SIG-M5 treated with dmso at 0.1 percent for 504 hours (cell line): Measurements from ENCODE around the gene TBKBP1.

ENCODE experiments used
- DNase-seq: peaks from one replicate; lab custom pipeline; 2025; ENCODE audit not compliant: unreplicated experiment; lab: John Stamatoyannopoulos, UW

TBKBP1 gene

DNA sequence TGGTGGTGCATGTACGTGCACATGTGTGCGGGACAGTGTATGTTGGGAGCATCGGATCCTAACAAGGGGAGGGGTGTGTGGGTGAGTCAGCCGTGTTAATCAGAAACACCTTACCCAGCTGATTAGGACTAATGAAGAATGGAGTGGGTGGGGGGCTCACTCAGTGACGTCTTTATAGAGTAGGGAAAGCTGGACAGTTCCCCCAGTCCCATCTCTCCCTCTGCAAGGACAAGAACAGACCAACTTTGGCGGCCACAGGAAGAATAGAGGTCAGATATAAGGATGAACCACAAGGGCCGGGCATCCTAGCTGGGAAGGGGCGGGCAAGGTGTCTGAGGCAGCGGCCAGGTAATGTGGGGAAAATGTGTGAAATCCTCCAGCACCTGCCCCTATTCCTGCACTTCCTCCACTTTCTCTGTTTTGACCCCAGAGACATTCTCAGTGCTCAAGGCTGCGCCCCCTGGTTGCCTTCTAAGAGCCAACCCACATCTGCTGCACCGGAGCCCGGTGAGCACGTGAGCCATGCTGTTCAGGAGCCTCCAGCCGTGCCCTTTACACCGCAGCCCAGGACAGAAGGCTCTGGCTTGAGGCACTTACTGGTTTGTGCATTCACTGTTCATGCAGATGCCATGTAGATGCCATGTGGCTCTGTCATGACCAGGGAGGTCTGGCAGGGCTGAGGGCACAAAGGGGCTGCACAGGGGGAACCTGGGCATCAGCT, 20.2 kb downstream of the TBKBP1 start:
- no peak for DNase-seq

DNA sequence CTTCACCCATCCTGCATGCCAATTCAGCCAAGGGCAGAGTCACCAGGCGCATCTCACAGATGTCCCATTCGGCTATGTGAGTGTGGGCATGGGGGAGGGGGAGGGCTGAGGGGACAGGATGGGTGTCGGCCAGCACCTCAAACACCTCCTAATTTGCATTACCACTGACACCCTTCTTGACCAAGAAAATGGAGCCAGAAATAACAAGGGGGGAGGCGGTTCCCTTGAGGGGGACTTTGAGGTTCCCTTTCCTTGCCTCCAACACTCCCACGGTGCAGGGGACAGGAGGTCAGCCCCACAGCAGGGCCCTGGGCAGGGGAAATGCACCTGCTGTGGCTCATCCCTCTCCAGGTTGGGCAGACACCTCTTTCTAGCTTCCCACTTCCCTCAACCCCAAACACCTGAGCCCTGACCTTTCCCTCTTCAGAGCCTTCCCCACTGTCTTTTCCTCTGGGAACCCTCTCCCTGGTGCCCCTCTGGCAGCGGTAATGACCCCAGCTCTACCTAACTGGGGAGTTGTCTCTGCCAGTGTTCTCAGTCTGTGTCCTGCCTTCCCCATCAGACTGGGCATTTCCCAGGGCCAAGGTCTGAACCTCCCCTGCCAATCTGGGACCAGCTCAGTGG, 20.9 kb downstream of the TBKBP1 start:
- DNase-seq, result no peak

DNA sequence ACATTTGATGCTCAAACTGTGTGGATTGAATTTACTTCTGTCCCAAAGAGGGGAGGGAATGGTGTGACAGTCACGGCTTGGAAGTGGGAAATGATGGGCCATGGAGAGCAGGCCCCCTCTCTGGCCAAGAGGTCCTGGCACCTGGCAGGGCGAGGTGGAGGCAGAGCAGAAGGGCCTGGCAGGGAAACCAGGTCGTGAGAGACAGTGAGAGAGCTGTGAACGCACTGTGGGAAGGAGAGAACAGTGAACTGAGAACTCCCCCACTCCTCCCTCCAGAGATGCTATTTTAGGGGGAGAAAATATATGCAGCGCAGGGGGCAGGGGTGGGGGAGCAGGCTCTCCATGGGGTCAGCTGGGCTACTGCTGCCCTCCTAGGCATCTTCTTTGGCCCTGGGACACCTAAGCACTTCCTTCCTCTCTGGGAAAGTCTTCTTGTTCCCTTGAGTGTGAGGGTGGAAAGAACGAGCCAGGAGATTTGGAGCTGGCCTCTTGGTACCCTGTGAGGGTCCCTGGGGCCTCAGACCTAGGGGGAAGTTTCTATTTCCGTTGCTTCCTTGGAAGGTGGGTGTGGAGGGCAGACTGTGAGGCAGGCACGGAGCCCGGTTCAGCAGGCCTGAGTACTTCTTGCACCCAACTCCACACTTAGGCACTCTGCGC, 21.8 kb downstream of the TBKBP1 start:
- DNase-seq, result no peak

DNA sequence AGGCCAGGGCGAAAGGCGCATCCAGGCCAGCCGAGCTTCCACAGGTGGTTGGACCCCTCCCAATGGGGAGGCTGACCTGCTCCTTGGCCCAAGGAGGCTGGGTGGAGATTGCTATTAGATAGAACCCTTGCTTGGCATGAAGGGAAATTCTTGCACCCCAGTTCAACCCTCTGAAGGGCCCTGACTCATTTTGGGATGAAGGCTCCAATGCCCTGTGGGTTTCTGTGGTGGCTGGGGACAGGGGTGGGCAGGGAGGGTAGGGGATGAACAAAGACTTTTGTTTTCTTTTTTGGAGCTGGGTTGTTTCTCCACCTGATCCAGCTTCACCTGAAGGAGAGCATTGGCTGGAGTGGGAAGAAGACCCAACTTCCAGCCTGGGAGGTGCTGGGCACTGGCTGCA, 22.4 kb downstream of the TBKBP1 start:
- DNase-seq, result no peak

DNA sequence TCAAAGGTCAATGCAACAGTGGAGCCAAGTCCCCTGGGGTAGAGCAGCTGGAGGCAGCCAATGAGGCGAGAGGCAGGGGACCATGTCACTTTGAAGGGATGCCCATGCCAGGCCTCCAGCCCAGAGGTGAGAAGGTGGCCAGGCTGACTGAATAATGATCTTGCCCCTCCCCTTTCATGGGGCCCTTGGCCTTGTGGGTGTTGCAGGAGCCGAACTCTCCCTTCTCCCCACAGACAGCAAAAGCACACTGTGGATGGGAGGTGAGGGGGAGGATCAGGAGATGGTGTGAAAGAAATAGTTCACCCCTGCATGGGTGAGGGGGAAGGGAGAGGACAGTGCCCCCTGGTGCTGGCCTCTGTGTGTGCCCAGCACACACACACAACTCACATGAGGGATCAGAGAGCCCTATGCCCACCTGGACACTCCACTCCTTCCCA, 23.3 kb downstream of the TBKBP1 start:
- DNase-seq, result no peak

DNA sequence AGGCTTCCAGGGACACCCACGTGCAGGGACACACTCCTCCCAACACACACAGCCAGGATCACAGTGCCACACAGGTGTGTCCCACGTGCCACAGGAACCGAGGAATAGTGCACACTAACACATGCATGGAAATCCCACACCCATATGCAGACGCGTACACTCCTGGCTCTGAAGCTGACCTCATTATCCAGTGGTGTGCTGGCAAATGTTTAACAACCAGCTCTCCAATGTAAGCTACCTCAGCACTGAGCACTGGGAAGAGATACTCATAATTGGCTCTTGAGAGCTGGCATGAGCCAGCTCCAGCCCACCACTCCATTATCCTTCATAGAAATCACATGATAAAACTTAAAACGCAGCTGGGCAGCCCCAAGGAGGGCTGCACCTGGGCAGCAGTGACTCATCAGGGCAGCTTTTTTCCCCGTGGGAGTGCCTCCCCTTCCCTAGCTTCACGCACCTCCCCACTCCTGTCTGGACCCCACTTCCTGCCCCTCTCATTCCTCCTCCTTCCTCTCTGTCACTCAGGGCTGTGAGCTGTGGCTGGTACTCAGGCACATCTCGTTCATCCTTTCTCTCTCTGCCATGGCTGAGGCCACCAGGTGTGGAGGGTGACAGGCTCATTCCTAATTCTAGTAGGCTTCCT, 24.1 kb downstream of the TBKBP1 start:
- DNase-seq, result no peak

DNA sequence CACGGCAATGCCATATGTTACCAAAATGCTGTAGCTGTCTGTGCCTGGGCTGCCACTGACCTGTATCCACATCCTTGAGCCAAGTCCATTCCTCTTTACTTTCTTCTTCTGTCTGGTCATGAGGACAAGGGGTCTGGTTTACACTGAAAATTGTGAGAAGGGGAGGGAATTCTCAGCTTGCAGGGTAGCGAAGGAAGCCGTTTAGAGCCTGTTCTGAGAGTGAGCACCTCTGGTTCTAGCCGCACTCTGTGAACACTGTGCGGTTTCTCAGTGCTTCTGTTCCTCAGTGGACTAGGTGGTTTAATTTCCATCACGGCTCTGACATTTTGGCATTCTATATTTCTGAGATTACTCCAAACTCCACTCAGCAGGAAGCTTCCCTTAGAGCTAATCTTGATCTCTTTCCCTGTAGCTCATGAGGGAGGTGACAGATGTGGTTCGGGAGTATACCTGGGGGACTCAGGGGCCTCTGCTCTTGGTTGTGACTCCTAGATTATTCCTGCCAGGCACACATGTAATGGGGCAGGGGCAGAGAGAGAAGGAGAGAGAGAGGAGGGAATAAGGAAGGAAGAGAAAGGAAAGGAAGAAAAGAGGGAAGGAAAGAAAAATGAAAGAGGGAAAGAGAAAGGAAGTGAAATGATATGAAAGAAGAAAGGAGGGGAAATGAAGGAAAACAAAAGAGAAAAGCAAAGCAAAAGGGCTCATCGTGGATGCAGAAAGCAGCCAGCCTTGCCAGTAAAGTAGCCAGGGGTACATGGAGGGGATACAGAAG, 24.9 kb downstream of the TBKBP1 start:
- no peak for DNase-seq

DNA sequence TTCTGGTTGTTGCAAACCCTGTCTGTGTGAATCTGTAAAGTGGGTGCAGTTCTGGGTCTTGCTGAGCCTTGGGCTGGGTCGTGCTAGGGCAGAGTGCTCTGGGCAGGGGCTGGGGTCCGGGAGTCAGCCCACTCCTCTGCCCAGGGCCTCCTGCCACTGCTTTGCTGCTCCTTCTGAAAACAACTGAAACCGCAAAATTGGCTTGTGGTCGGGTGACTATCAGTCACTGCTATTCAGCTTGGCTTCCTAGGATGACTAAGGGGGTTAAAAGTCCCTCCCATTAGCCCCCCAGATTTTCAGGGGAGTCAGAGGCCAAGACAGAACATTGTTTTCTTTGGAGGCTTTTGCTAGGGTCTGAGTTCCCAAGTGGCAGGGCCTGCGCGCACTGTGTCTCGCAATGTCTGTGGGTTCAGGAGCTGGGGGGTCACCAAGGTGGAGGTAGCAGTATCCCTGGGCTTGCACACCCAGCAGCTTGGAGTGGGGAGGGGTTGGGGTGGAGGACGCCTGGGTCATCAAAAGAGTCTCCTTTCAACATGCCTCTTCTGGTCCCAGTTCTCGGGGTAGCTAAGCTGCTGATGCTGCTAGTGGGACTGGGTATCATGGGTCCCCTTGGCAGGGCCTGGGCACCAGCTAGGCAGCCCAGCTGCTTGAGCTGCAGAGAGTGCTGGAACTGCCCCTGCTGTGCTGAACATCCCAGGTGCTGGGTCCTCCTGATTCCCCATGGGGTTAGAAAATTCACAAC, 25.6 kb downstream of the TBKBP1 start:
- peak; percentile 16 for DNase-seq

DNA sequence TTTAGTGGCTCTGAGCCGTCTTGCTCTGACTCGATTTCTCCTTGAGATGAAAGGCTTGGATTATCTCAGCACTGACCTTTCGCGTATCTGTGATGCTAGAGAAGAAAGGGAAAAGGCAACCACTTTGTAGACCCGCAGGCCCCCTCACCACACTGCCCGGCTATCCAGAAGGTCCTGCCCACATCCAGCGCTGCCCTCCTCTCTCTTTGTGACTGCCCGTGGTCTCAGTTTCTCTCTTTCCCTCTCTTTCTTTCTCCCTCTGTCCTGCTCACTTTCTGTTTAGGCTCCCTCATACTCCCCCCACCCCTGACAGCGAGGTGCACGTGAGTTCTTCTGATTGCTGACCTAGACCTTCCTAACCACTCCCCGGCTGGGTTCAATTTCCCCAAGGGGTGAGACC, 26.2 kb downstream of the TBKBP1 start:
- DNase-seq, result no peak

DNA sequence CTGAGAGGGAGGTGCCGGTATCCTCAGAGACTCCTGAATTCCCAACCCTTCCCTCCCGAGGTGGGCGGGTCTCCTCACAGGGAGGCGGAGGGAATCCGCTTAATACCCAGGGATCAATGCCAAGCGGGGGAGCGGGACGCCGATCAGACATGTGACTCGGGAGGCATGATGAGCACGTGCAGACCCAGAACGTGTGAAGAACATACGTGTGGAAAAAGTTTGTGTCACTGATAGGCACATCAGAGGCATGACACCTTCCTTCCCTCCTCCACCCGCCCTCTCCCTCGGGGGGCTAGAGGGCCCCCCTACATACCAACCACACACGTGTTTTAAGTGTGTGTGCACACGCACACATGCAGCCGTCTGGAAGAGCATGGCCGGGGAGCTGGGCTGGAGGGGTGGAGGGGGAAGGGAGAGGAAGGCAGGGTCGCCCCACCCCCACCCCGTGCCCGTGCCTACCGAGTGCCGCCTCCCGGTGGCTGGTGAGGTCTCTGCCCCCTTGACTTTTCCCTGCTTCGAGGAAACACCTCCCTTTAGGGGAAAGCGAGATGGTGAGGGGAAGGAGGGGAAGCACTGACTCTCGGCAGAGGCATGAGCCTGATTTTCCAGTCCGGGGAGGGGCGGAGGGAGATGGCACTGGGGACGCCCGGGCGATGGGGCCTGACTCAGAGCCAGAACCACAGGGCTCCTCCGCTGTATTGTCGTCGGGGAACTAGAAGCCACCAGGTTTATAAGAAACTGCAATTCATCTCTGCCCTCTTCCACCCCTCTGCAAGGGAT, 27.0 kb downstream of the TBKBP1 start:
- DNase-seq, result peak; percentile 49

DNA sequence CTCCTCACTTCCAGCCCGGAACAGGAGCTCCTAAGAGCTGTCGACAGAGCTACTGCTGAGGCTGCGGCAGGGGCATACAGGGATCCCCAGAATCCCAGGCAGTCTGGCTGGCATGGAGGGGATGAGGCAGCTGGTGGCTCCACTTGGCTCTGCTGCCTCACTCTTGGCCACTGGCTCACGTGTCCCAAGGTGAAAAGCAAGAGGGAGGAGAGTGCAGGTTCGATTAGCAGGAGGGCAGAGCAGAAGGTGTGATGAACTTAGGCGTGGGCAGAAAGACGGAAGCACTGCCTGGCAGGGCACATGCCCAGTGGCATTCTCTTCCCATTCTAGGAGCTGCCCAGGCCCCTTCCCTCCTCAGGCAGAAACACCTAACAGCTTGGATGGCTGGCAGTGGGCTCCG, 27.8 kb downstream of the TBKBP1 start:
- no peak for DNase-seq

DNA sequence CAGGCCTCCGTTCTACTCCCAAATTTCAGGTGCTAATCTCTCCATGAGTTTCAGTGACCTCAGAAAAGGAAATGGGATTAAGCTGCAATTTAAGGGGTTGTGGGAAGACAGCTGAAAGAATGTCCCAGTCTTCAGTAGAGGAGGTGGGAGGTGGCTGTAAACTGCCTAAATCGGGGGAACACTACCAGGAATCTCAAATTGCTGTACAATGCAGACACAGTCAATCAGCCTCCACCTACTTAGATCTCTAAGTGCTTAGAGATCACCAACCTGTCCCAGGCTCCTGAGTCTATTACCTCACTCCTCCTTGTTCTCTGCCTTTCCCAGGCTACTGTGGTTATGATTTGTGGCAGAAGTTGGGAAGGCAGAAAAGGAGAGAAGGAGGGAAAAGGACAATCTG, 30.7 kb downstream of the TBKBP1 start:
- DNase-seq, result no peak

DNA sequence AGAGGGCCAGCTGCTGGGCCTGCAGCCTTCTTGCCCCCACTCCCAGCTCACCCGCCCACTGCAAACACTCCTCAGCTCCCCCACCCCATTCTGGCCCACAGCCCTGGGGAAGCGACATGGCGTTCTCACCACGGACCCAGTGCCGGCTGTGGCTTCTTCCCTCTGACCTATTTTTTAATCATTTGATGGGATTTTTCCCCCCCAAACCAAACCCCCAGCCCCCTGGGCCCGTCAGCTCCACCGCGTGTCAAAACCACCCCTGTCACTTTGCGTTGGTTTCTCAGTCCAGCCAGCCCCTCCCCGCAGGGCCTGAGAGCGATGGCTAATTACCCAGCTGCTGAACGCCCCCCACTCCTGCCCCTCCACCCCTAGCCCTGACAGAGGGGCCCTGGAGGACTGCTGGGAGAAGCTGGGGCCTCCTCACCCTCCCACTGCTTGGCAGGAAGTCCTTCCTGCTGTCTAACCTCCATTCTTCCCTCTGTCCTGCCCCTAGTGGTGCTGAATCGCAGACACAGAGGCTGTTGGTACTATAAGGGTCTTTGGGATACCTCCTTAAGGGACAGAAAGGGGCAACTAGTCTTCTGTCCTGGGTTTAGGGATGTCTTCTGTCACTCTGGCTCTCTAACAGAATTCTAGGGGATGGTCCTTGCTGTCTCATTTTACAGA, 31.6 kb downstream of the TBKBP1 start:
- no peak for DNase-seq

DNA sequence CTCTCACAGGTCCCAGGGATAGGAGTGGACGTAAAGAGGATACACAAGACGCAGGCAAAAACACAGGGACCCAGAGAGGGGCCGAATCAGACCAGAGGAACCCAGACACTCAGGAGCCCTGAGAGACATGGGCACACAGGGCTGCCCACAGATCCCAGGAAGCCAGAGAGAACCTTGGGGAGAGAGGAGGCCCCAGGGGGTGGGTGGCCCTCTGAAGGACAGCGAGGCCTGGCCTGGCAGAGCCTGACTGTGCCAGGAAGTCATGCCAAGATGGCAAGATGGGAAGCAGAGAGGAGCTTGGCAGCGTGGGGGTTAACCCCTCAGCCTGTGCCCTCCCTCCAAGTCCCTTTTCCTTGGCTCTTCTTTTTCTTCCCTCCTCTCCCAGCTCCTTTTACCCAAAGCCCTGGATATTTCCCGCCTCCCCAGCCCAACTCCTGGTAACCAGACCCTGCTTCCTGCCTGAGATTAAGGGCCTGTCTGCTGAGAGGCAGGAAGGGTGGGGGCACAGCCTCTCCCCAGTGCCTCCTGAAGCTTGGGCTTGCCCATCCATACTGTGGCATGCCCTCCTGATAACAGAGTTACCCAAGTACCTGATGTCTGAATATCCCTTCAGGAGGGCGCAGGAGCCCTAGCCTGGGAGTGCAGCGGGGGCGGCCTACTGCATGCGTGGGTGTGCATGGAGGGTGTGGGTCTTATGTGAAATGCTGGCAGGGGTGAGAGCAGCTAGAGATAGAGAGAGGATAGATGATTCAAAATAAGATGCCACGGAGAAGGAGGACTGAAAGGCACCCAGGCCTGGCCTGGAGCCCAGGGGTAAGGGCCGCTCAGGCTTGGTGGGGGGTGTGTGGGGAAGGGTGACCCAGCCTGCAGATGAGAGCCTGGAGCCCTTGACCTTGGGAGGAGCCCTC, 33.1 kb downstream of the TBKBP1 start:
- no peak for DNase-seq

DNA sequence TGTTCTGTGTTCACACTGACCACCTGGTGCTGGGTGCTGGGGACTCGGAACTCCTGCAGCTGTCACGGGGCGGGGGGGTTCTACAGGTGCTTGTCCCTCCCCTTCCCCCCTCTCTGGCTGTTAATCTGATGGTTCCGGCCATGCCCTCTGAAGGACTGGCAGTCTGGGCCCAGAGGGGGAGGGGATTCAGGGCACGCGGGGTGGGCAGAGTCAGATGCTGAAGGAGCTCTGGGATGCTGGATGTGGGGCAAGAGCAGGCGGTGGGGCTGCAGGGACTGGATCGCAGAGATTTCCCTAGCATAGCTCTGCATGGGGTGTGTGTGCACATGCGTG, 33.7 kb downstream of the TBKBP1 start:
- DNase-seq, result no peak

DNA sequence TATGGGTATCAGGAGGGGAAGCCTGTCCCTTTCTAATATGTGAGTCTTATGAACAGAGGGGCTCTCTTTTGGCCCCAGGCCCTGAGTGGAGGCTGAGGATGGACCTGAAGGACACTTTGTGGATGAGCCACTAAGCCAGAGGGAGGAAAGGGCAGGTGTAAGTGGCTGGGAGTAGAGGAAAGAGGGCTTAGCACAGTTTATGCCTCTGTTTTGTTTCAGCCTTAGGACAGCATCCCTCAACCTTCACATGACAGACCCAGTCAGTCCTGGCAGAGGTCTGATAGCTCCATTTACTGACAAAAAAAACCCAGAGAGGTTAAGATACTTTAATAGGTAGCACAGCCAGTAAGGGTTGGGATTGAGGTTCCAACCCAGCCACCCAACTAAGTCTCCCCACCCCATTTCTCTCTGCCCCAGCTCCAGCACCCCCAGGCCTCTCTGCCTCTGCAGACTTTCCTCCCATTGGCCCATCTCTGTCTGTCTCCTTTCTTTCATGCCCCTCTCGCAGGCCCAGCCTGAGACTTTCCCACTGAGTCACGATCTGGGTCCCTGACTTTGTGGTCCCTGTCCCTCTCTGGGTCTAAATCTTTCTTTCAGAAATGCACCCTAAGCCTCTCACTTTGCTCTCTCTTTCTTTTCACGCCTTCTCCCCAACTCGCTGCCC, 34.4 kb downstream of the TBKBP1 start:
- no peak for DNase-seq

DNA sequence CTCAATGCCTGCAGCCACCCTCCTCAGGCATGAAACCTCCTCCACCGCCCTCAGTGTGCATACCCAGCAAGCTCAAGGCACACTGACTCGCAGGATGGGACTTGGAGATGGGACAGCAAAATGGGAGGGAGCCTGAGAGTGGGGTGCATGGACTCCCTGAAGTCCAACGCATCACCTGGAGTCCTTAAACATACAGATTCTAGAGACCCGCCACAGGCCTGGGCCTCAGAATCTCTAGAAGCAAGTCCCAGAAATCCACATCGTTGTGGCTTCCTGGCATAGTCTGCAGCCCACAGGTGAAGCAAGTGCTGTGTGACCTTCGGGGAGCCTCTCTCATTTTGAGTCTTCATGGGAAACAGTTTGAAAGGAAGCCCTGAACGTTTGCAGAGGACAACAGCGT, 35.5 kb downstream of the TBKBP1 start:
- DNase-seq, result no peak

DNA sequence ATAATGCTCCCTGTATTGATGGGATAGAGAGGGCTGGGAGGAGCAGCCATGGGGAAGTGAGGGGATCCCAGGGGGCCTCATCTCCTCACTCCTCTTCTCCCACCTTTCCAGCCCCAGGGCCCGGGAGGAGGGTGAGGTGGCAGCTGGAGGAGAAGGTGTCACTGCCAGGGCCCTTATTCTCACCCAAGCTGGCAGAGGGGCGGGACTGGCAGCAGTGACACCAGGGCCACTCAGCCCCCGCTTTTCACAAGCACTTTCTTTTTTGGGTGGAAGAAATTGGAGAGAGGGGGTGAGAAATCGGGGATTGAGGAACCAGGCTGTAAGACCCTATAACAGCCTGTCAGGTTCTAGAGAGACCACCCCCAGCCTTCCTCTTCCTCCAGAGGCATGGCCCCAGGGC, 36.7 kb downstream of the TBKBP1 start:
- DNase-seq, result no peak
